HCEC 1CT (cell line): ENCODE results near the gene TFCP2L1.

Experiments
- DNase-seq: peaks from one replicate; pipeline ENCODE4 v3.0.0-alpha.2; 2017

TFCP2L1 gene

GRCh38 chr2:121260370-121261154 is 24.4 kb downstream of the TFCP2L1 start:
- DNase-seq: no peak

- no peak for DNase-seq
Observed at GRCh38 chr2:121258051-121258450, 27.0 kb downstream of the TFCP2L1 start.

DNA sequence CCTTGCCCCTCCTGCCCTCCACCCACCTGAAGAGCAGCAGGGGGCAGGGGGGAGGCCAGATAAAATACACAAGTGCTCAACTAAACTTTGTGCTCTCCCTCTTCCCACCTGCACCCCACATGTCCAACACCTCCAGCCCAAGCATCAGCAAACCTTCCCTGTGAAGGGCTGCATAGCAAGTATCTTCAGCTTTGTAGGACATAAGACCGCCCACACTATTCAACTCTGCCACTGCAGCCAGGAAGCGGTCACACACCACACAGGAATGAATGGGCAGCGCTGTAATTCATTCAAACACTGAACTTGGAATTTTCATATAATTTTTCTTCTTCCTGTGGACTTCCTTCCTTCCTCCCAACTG is 27.5 kb downstream of the TFCP2L1 start:
- no peak for DNase-seq

- no peak for DNase-seq
Observed at GRCh38 chr2:121256720-121257479, 28.1 kb downstream of the TFCP2L1 start.

DNA sequence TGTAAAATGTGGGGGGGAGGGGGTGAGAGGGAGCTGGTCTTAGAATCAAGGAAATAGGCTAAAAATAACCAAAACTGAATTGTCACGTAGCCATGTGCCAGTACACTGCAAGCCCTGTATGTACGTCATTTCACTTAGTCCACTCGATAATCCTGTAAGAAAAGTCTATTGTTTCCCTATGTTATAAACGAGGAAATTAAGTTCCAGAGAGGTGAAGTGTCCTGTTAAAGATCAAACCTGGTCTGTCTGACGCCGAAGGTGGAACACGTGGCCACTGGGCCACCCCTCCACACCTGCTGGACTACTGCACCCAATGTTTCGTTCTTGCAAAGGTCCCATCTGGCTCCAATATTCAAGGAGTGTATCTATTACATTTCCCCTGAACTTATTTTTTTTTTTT is 29.6 kb downstream of the TFCP2L1 start:
- no peak for DNase-seq

DNA sequence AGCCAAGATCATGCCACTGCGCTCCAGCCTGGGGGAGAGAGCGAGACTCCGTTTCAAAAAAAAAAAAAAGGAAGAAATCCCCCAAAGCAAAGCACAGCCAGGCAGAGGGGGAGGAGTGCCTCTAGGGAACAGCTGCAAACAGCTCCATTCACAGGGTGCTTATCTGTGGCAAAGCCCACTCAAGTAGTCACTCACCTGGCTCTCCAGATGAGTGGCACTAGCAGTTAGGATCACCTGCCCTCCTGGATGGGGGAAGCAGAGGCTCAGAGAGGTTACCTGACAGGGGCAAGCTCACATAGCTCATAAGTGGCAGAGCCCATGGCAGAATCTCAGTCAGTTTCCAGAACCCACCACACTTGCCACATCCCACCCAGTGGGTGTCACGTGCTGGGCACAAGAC is 30.3 kb downstream of the TFCP2L1 start:
- no peak for DNase-seq

- DNase-seq: no peak
Observed at GRCh38 chr2:121253674-121254240, 31.2 kb downstream of the TFCP2L1 start.

DNA sequence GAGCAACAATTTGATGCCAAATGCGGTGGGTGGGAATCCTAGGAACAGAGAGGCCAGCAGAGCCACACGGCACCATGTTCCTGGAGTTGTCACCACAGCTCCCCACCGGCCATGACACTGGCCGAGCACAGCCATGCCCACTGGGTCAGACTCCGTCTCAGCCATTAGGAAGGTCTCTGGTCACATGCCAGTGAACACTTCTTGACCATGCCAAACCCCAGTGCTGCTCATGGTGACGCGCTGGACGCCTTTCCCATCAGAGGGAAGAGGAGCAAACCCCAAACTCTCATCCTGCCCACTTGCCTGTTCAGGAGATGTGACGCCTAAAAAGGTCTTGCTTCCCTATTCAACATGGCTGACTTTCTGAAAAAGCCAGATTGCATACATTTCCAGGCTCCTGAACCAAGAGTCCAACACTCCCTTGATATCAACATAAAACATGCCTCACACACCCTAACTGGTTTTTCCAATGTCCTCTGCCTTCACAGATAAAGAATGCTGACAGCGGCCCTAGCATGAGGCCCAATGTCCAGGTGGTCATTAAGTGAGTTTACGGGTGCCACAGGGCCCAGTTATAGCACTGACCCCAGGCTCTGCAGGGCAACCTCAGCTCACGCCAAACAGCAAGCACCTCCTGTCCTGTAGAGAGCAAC is 31.9 kb downstream of the TFCP2L1 start:
- DNase-seq: no peak

DNA sequence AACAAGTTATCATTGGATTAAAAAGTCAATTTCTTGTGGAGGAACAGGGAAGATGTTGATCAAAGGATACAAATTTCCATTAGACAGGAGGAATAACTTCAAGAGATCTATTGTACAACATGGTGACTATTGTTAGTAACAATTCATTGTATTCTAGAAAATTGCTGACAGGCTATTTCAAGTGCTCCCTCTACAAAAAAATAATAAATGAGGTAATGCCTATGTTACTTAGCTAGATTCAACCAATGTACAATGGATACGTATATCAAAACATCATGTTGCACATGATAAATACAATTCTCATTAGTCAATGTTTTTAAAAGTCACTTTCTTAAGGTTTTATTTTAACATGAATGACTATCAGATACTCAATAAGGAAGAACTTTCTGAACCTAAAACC is 33.5 kb downstream of the TFCP2L1 start:
- DNase-seq: no peak

GRCh38 chr2:121248766-121249343 is 36.1 kb downstream of the TFCP2L1 start:
- no peak for DNase-seq

GRCh38 chr2:121247971-121248370 is 37.0 kb downstream of the TFCP2L1 start:
- no peak for DNase-seq

DNA sequence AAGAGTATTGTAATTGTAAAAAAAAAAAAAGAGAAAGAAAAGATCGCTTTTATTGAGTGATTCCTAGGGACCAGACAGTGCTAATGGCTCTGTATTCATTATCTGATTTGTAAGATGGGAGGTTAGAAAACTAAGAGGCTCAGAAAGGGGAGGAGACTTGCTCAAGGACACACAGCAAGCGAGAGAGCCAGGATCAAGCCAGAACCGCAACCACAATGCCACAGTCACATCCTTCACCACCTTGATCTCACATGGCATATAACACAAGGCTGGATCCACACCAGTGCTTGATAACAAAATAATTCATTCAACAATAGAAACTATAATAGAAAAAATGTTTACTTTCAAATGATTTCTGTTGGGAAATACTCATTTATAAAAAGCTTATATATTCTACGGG is 37.5 kb downstream of the TFCP2L1 start:
- no peak for DNase-seq

GRCh38 chr2:121246704-121247255 is 38.2 kb downstream of the TFCP2L1 start:
- DNase-seq: no peak

GRCh38 chr2:121245913-121246312 is 39.1 kb downstream of the TFCP2L1 start:
- no peak for DNase-seq

GRCh38 chr2:121245120-121245820 is 39.7 kb downstream of the TFCP2L1 start:
- DNase-seq: no peak

DNA sequence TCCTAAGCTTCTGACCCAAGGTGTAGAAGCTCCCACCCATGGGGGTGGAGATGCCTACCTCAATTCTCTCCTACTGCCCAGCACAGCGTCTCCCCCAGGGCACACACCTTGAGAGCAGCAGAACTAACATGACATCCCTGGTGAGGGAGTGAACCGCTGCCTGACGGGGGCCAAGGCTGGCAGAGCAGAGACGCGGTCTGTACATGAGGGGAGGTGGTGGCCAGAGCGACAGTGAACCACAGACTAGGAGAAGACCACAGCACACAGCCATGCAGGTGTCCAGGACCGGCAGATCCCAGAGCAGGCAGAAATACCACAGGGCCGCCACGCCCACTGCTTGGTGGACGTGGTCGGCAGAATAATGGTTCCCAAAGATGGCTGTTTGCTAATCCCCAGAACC is 40.4 kb downstream of the TFCP2L1 start:
- DNase-seq: no peak

DNA sequence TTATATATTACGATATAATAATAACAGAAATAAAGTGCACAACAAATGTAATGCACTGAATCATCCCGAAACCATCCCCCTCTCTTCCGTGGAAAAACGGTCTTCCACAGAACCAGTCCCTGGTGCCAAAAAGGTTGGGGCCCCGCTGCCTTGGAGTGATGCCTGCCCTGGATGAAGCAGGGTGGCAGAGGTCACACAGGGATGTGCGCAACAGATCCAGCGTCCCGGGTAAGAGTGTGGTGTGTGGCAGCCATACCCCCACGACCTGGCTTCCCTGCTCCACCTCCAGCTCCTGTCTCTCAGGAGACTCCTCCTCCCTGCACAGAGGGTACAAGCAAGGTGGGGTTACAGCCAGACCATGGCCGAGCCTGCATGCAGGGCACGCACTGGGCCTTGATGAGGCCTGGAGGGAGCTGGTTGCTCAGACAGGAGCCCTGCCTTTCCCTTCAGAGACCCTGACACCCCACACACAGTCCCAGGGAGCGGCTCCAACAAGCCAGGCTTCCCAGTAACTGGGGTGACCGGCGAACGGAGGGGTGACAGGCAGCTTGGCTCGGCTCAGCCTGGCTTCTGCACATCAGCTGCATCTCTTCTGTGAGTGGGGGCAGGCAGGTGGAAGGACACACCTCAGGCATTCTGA is 41.1 kb downstream of the TFCP2L1 start:
- DNase-seq: no peak

DNA sequence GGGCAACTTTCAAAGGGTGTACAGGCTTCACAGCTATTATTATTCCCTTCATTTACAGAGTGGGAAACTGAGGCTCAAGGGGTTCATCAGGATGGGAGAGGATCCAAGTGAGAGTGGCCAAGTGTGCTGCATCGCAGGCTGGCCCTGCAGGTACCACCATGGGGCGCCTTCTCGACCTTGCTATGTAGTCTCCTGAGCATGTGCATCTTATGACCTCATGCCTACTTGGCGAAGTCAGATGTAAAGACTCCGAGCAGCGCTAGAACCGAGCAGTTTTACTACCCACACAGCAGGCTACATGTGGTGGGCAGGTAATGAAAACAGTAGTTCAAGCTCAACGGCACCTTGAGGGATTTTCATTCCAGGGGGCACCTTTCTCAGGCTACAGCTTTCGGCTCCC is 42.0 kb downstream of the TFCP2L1 start:
- no peak for DNase-seq

DNA sequence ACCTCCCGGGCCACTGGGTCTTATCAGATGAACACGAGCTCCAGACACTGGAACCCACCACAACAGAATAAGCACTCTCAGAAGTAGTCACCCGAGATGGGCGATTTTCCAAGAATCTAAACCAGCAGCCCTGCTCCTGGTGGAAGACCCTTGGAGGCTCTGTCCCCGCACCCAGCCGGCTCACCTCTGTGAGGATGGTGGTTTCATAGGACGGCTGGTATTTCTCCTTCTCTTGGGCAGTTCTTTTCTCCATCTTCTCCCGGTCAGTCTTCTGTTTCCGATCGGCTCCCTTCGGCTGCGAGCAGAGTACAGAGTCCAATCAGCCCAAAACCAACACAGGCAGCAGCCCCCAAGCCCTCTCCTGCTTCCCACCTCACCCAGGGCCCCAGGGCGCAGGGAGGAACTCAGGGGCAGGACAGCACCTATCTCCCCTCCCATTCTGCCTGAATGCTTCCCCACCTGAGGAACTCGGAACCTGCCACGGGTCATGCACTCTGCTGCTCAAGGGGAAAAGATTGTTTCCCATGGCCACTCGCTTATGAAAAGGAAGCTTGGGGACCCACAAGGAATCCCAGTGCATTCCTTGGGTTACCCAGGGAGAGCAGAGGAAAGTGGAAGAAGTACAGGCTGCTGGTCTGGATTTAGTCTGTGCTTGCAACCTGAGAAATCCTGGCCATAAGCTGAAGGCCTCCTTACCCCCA is 42.7 kb downstream of the TFCP2L1 start:
- DNase-seq: no peak

DNA sequence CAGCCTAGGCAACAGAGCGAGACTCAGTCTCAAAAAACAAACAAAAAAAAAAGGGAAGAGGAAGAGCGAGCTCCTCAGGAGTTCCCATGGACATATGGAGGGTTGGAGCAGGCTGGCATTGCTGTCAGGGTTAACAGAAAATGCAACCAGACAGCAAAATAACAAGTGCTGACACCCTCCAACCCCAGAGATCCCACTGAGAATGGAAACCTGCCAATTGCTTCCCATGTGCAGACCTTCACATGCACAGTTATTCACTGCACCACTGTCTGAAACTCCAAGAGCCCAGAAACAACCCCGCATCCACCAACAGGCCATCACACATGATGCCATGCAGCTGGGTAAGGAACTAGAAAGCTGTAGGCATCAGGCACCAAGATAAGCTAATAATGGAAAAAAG is 43.5 kb downstream of the TFCP2L1 start:
- no peak for DNase-seq

GRCh38 chr2:121240436-121240835 is 44.6 kb downstream of the TFCP2L1 start:
- DNase-seq: no peak
